Measurements from ENCODE around the gene LCP2.

The LCP2 gene

DNA sequence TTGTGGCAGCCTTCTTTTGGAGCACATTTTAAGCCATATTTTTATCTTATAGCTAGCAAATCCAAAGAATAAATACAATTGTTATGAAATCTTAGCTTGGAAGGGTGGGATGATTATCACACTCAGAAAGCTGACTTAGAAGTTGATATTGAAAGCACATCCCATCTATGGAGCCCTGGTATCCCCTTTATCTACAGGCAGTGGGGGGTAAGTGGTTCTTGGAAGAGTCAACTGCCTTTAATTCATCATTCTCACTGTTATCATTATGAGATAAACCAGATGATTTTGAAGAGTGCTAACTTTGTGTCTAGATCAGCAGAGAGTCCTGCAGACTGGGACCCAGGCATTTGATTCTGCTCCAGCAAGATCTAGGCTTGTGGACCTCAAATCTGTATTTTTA lies 3.0 kb downstream of the LCP2 start:
- no peak for DNase-seq

DNA sequence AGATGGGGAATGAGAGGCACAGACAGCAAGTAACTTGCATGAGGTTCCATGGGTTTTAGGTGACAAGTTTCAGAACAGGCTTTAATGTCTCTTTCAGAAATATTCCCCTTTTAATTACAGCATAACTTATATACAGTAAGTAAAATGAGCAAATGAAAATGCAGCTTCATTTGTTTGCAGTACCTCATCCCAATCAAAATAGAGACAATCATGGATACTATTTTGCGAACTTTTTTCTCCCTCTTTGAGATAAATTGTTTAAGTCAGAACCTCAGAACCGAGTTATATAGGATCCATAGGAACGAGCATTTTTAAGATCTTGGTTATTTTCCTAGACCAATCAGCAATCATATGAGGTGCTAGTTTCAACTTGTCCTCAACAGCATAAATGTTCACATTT lies 3.5 kb downstream of the LCP2 start:
- no peak for DNase-seq

DNA sequence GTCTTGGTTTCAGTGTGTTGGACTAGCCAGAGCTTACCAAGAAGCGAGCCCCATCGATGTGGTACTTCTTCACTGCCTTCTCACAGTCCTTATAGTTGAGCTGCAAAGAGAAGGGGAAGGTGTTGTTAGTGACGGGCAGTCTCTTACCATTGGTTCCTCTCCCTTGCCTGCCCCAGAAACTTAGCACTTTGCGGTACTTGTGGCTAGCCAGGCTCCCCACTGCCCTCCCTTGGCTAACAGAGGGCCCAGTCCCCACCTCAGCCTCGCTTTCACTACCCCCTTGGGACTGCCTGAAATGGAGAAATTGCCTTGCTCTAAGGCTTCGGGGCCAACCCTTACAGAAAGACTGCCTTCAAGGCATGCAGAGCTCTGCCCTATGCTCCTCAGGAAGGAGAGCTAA lies 4.3 kb downstream of the LCP2 start:
- DNase-seq = no peak

DNA sequence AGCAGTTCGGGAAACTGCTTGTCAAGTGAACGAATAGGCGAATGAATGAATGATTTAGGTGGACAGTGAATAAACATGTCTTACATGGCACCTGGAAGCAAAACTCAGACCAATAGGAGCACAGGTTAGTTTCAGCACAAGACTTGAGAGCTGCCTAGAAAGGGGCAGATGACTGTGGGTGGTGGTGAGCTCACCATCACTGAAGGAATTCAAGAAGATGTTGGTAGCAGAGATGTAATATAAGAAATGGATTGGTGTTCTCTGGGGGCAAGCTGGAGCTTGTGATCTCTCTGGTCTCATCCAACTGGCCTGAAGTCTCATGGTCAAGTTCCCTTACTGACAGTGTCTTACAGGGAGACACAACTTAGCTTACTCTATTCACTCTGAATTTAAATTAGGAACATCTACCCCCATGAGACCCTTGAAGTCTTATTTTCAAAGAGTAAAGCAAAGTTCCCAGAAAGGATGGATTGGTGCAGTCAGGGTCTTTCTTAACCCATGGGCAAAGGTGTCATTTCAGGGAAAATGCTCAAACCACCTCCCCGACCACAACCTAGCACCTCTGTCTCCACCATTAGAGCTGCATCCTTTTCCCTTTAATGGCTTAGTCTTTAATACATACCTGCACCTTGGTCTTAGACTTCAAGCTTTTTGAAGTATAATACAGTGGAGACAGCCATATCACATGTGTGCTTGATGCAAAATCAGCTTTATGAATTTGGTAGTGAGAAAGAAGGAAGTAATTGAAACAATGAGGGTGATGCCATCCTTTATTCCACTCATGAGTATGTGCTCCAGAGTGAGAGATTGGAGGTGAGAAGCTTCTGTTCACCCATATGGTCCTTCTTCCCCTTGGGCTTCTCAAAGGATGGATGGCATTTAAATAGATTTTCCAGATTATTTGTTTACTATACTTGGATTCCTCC lies 5.1 kb downstream of the LCP2 start:
- no peak for DNase-seq

DNA sequence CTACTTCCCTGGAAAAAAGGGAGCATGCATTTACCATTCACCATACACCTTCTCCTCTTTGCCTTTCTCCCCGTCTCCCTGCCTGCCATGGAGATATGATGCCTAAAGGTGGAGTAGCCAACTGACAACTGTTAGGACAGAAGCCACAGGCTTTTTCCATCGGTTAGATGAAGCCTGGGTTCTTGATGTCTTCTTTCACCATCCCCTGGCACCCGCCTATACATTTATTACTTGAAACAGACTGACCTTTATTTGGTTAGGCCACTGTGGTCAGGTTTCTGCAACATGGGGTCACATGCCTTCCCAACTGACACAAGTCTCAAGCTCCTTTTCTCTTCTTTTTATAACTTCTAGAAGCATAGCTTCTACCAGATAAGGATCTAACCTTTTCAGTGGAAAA lies 7.1 kb downstream of the LCP2 start:
- DNase-seq = no peak

DNA sequence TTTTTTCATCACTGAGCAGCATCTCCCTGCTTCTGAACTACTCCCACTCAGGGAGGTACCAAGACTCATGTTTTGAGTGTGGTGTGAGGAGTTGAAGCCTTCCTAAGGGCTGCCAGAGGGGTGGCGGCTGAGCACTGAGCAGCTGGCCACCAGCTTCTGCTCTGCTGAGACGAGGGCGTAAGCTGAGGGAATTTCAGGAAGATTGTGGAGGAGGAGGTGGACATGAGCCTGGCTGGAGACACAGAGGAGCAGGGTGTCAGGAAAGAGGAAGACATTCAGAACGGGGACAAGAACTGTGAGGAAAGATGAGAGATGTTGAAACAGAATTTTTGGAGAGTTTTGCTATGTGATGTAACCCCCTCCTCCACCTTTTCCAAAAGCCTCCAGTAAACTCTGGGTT lies 7.8 kb downstream of the LCP2 start:
- no peak for DNase-seq

DNA sequence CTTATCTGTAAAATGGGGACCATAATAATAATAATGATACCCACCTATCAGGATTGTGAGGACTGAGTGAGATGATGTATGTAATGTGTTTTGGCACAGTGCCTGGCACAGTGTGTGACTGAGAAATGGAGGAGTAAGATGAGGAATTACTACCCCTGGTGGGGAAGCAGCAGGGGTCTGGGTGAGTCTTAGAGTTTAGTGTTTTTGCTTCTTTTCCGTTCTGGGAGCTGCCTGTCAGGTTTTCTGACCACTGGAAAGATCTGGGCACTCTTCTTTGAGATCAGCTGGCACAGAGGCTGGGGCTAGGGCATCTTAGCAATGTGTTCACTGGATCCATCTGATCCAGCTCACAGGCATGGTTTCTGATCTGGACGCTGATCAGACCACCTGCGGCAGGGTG lies 8.5 kb downstream of the LCP2 start:
- DNase-seq = no peak

DNA sequence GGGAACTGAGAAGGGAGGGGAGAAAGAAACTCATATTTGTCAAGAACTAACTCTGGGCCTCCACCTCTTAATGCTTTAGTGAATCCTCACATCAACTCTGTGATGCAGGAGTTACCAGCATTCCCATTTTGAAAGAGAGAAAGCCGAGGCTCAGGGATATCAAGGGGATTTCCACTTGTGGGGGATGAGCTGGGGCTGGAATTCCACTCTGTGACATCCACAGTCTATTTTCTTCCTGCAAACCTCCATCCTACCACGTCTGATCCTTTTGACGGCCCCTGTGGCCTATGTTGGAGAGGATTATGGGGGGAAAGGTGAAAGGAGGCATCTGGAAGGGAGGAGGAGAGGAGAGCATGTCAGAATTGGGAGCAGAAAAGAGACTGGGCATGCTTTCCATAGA lies 9.0 kb downstream of the LCP2 start:
- no peak for DNase-seq

DNA sequence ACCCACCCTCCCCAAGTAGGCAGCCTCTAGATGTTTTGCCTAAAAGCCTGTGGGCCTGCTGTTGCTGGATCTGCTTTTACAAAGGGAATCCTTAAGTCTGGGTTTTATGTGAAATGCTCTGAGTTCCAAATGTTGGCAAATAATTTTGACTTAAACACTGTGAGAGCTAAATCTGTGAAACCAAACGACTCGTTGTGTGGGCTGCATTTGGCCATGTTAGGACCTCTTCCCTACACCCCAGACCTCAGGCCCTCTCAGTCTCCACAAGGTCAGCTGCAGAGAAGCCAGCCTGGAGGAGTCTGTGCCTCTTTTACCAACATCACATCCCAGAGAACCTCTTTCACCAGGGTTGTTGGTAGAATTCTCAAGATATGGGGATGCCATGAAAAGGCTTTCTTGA lies 9.4 kb downstream of the LCP2 start:
- DNase-seq = no peak

DNA sequence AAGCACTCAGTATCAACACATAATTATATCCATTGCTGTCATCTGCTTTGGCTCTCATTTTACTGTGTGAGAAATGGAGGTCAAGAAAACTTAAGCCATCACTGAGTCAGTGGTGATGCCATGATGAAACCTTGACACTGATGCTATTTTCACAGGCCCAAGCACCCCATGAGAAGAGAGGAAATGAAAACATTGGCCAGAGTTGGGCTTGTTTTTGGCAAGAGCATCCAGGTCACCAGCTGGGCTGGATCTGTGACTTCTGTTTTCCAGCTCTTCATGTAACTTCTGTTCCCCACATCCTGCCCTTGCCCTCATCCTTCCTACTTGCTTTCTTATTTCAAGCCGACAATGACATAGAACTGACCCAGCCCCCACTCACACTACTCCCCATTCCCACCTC lies 10.0 kb downstream of the LCP2 start:
- no peak for DNase-seq

DNA sequence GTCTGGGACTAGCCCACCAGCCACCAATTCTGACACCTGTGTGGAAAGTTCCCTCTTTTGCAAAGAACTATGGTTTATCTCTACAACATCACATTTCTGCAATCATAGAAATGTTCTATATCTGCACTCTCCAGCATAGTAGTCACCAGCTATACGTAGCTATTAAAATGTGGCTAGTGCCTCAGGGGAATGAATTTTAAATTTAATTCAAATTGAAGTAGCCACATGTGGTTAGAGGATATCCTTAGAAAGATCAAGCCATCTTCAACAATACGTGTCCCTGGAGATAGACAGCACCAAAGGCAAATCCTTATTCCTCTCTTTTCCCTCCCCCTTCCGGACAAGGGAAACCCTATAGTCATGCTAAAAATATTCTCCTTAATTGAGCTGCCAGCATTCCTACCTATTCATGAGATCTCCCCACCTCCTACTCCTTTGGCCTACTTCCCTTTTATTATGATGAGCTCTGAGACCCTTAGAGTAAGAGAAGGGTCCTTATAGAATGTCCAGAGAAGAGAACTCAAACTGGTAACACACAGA lies 11.1 kb downstream of the LCP2 start:
- no peak for DNase-seq

DNA sequence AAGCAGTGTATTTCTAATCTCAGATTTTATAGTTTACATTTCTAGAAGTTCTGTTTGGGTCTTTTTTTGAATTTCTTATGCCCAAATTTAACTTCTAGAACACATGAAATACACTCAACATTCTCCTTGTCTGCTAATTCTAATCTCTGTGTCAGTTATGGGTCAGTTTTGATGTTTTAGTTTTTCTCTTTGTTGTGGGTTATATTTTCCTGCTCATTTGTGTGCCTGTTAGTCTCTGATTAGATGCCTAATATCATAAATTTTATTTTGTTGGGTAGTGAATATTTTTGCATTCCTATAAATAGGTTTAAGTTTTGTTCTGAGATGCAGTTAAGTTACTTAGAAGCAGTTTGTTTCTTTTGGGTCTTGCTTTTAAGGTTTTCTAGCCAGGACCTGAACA lies 12.4 kb downstream of the LCP2 start:
- DNase-seq = no peak

DNA sequence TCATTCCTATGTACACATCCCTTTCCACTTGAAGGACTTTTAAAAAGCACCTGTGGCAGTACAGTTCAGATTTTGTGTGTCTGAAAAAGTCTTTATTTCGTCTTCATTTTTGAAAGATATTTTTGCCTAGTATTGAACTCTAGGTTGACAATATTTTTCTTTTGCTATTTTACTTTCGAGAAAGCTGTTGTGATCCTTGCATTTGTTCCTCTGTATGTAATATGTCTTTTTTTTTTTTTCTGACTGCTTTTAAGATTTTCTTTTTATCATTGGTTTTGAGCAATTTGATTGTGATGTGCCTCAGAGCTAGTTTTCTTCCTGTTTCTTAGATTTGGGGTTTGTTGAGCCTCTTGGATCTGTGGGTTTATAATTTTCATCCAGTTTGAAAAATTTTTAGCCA lies 13.3 kb downstream of the LCP2 start:
- no peak for DNase-seq

DNA sequence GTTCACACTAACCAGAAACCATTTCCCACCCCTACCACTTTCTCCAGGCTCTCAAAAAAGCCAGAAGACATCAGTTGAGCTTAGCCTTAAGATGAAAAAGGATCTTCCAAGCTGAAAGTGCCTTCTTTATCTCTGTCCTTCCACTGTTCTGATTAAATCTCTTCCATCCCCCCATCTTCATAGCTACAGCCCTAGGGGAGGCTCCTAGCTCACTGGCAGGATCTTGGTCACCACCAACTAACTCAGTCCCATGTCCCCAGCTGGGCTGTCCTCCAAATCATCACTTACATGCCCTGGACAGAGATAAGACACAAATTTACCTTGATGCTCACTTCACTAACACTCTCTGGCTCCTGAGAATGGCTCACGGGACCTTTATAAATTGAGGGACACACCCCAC lies 14.3 kb downstream of the LCP2 start:
- no peak for DNase-seq

DNA sequence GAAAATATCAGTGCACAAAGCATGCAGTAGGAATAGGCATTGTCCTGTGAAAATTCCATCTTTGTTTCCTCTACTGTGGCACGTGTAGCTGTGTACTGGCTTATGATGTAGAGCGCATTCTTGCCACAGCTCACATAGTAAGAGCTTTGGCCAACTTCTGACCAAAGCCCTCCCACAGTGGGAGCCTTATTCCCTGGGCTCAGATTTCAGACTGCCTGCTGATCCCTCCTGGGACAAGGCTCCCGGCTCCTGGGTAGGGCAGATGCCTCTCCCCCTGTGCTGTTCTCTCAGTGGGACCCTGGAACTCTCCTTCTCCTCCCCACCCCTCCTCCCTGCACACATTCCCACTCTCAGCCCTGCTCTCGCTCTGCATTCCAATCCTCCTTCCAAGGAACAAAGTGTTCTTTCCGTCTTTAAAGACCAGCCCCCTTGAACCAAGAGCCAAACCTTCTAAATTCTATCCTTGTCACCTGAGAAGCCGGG lies 17.5 kb downstream of the LCP2 start:
- no peak for DNase-seq

DNA sequence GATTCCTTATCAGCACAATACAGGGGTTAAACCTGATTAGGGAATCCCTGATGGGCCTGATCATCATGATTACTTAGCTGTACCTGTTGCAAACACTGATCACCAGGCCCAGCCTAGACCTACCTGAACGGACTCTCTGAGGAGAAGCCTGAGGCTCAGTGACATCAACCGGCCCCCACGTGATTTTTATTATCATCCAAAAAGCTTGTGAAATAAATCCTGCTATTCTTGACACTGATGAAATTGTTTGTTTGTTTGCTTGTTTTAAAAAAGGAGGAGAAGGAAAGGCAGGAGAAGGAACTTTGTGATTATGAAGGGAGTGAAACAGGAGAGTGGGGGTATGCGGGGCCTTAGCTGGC lies 18.1 kb downstream of the LCP2 start:
- DNase-seq = no peak

DNA sequence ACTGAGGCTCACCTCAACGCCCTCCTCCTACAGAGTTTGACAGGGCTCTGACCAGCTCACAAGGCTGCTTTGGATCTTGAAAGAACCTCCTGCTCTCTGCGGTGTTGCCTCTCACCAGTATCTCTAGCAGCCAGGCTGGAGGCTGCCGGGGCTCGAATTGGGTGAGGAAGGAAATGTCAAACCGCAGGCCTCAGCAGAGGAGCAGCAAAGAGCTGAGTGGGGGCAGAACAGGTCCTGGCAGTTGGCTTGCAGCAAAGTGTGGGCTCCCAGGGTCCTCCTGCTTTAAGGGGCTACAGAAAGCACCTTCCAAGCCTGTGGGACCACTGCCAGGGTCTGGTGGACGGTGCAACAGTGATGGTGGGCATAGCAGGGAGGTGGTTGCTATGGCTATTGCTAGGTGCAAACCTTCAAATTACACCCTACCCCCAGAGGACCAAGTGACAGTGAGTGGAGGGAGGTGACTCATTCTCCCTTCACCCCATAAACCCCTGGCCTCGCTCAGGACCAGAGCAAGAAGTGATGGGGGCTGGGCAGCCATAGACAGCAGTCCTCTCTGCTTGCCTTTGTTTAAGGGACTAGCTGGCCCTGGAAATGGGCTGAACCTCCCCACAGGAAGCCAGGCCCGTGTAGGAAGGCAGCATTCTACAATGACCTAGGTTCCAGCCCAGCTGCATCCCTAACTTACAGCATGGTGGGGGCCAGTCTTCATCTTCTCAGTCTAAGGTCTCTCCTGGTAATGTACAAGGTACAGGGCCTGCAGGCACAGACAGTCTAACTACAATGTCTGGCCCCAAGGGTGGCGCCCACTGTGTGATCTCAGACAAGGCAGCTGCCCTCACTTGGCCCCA lies 18.7 kb downstream of the LCP2 start:
- no peak for DNase-seq

DNA sequence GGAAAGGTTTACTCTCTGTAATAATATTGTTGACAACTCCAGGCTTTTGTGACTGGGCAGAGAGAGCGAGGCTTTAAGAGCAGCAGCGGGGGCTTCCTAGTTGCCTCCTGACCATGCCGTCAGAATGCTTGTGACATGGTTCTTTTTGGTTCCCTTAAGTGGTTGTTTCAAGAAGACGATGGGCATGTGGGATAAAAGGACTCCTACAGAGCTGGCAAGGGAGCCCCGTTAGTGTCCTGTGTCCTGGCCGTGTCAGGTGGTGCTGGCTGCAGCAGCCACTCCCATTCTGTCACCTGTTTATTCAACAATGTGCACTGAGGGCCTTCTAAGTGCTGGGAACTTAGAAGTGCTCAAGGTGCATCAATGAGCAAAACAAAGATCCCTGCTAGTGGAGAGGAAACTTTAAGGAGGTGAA lies 19.7 kb downstream of the LCP2 start:
- no peak for DNase-seq

DNA sequence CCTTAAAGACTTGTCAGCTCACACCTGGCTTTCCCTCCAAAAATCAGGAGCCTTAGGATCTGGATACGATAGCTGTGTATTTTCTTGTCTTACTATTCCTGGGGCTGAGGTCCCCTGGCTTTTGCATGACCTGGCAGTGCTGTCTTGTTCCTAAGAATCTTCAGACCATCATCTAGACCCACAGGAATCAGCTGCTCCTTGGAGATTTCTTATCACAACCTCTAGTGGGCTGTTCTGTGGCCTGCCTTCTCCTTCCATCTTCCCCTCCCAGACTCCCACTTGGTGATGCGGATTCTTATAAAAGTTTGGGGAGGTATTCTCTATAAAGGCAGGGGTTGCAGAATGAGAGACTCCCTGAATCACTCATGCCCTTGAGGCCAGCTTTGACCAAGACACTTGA lies 21.4 kb downstream of the LCP2 start:
- DNase-seq = no peak

DNA sequence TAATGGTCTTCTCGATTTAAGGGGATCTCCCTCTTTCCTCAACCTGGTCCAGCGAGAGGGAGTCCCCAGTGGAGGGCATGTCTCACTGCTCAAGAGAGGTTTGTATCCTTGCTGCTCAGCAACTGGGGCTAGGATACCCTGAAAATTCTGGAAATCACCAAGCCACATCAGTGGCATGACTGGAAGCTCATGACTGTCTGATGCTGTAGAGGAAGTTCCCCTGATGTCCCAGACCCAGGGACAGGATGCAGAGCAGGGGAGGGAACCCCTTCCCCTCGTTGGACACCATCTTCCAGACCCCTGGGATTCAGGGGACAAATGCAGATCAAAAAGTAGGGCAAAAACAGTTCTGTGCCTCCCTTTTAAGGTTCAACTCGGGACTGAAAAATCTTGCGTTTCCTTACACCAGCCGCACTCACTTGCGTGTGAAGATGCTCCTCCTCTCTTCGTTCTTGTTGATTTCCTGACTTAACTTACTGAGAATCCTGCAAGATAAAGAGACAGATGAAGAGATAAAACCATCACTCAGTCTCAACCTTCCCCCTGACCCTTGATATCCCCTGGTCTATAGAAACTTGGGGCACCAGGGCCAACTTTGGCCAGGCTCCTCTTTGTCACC lies 22.1 kb downstream of the LCP2 start:
- no peak for DNase-seq

DNA sequence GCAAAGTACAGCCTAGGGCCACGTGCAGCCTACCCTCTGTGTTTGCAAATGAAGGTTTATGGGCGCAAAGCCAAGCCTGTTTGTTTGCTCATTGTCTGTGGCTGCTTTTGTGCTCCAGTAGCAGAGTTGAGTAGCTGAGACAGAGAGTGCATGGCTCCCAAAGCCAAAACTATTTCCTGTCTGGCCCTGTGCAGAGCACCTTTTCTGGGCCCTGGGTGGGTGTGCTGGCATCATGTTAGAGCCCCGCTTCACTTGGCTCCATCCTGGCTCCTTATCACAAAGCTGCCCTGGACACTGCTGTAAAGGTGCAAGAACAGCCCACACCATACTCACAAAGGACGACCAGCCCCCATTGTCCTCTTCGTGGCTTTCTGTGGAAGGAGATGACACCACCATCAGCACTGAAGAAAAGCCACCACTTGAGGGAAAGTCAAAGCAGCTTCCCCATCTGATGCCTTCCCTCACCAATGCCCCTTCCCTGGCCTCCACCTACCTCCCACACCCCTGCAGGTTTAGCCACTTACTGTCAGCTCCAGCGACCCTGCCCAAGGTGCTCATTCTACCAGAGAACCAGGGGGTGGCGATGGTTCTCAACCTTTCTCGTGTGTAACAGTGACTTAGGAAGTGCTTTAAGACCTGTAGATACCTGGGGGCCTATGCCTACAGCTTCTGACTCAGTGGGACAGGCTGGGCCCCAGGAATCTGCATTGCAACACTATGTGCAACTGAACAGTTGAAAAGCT lies 23.4 kb downstream of the LCP2 start:
- DNase-seq = no peak

DNA sequence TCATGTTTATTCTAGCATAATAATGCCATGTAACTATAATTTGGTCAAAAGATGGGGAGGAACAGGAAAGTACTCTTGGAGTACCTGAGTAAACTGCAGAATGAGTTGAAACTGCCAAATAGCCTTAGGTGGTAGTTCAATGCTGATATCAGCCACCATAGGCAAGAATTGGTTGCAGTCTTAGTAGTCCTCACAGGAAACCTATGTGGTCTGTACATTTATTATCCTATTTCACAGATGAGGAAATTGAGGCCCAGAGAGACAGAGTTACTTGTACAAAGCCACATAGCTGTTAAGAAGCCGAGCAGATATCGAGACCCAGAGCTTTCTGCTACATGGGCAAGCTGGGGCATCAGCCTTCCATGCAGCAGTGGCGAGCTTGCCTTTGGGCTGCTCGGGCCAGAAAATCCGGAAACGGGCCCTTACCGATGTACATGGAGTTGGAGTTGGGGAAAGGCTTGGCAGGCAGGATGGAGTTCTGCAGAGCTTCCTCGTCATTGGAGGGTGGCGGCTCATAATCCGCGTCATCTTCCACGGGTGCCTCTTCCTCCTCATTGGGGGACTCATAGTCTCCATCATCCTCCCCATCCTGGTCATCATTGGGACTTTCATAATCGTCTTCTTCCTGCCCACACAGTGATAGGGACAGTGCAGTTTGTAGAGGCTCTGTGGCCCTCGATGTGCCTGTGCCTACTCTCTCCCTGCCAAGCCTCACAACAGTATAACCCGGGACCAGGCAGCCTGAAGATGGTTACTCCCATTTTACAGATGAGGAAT lies 27.1 kb downstream of the LCP2 start:
- no peak for DNase-seq

Measured in left hindlimb (tissue), 1 donor.